Measurements from ENCODE around the gene COL8A1.
"Not testable (repeated sequence)": the region's sequence is repeated elsewhere in the genome, so short reads cannot be mapped to it uniquely, and the experiment has no call there.

COL8A1 gene

DNA sequence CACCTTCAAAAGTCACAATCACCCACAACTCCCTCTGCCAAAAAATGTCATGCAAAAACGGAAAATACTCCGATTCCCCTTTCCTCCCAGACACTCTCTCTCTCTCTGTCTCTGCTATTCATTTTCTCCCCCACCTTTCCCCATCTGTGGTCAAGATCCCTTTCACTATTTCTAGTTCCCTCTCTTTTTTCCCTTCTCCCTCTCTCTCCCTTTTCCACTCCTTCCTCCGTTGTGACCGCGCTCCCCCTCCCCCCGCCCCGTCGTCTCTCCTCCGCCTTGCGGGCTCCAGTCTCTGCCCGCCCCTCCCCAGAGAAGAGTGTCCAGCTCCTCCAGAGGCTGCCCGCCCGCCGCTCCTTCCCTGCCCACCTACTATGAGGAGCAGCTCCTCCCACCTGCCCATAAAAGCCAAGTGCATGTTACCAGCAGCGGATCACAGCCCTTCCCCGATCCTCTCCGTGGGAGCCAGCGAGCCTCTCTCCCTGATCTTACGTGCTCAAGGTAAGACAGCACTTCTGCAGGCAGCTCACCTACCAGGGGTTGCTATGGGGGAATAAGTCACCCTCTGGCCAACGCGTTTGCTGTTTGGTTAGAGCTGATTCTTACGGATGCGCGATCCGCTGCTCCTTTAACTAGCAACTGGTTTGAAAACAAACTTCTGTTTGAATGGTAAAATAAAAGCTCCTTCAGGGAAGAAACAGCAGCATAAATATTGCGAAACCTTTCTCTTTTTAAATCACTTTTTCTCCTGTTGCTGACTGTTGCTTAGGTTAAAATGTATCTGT, at the start of gene COL8A1:
Gene COL8A1, plus strand, starts transcription at position 428 of the 782 bp plus-strand sequence. CDS start 152,089 bp downstream, outside the sequence.
- peak; percentile 83 for DNase-seq
- in situ Hi-C loops (cut with HindIII; ENCODE audit: low pct_ligation_motif_present, low pct_unique_long_range_greater_than_20kb, low sequenced_read_pairs) = no loop called here

DNA sequence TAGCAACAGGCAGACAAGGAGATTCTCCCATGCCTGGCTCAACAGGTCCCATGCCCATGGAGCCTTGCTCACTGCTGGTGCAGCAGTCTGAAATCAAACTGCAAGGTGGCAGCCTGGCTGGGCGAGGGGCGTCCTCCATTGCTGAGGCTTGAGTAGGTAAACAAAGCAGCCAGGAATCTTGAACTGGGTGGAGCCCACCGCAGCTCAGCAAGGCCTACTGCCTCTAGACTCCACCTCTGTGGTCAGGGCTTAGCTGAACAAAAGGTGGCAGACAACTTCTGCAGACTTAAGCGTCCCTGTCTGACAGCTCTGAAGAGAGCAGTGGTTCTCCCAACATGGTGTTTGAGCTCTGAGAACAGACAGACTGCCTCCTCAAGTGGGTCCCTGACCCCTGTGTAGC, 49.2 kb upstream of the COL8A1 start:
- in situ Hi-C loops (cut with HindIII; ENCODE audit: low pct_ligation_motif_present, low pct_unique_long_range_greater_than_20kb, low sequenced_read_pairs); DNase-seq: not testable (repeated sequence)

GRCh38 chr3:99599894-99600293, 38.5 kb upstream of the COL8A1 start:
- in situ Hi-C loops (cut with HindIII; ENCODE audit: low pct_ligation_motif_present, low pct_unique_long_range_greater_than_20kb, low sequenced_read_pairs) = no loop called here
- no peak for DNase-seq

DNA sequence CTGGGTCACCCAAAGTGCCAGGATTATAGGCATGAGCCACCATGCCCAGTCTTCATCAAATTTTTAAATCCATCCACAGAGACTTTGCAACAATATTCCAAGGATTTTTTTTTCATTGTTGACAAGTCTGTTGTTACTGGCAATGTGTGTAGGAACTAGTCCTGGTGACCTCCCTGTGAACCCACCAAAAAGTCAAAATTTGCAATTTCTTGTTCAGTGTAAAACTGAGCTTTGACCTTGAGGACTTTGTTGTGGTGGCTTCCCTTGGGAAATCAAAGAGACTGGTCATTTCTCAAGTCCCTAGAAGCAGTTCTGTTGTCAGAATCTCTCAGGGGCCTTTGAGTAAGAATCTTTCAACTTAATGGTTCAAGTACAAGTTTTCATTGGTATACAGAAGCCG, 36.9 kb upstream of the COL8A1 start:
- in situ Hi-C loops (cut with HindIII; ENCODE audit: low pct_ligation_motif_present, low pct_unique_long_range_greater_than_20kb, low sequenced_read_pairs) = no loop called here
- no peak for DNase-seq

DNA sequence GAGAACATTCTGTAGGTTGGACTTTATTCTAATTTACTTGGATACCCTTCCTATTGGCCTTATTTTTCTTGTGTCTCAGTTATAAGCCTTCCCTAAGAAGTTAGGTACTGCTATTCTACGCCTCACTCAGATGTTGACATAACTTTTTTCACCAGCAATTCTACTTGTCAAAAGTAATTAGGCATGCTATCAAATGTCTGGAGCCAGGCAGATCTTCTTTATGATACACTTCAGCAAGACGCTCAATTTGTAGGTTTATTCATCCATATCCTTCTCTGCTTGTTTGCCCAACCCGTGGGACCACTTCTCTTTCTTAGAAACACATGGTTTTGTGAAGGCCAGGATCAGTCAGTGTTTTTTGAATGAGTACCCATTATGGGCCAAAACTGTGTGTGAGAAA, 36.2 kb upstream of the COL8A1 start:
- in situ Hi-C loops (cut with HindIII; ENCODE audit: low pct_ligation_motif_present, low pct_unique_long_range_greater_than_20kb, low sequenced_read_pairs) = no loop called here
- DNase-seq = no peak

GRCh38 chr3:99607151-99607550, 31.2 kb upstream of the COL8A1 start:
- in situ Hi-C loops (cut with HindIII; ENCODE audit: low pct_ligation_motif_present, low pct_unique_long_range_greater_than_20kb, low sequenced_read_pairs) = no loop called here
- DNase-seq = no peak

- no peak for DNase-seq
- in situ Hi-C loops (cut with HindIII; ENCODE audit: low pct_ligation_motif_present, low pct_unique_long_range_greater_than_20kb, low sequenced_read_pairs) = no loop called here
Observed at GRCh38 chr3:99614768-99615167, 23.6 kb upstream of the COL8A1 start.

DNA sequence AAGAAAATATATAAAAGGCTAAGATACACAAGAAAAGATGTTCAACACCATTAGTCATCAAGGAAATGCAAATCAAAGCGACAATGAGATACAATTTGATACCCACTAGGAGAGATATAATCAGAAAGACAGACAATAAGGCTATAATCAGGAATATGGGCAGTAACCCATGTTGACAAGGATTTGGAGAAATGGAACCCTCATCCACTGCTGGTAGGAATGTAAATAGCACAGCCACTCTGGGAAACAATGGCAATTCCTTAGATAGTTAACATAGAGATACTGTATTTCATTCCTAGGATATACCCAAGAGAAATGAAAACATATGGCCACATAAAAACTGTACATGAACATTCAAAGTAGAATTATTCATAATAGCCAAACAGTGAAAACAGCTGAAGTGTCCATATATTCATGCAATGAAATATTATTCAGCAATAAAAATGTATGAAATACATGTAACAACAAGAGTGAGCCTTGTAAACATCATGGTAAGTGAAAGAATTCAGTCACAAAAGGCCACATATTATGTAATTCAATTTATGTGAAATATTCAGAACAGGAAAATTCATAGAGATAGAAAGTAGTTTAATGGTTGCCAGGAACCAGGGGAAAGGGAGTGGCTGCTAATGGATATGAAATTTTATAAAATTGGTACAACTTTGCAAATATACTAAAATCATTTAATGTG, 18.2 kb upstream of the COL8A1 start:
- DNase-seq = no peak
- in situ Hi-C loops (cut with HindIII; ENCODE audit: low pct_ligation_motif_present, low pct_unique_long_range_greater_than_20kb, low sequenced_read_pairs) = no loop called here

DNA sequence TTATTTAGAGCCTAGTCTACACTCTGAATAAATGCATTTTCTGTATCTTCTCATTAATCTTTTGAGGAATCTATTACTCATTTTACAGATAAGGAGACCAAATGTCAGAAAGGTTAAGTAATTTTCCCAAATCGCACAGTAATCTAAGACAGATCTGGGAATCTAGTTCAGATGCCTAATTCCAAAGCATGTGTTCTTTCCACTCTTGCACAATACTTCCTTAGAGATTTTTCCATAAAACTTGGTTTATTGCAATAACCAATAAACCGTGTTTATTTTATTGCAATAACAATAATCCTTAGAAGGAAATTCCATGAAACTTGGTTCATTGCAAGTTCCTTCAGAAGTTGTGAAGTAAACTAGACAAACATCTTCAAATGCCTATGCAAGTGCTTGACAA, 17.4 kb upstream of the COL8A1 start:
- in situ Hi-C loops (cut with HindIII; ENCODE audit: low pct_ligation_motif_present, low pct_unique_long_range_greater_than_20kb, low sequenced_read_pairs) = no loop called here
- DNase-seq = no peak

DNA sequence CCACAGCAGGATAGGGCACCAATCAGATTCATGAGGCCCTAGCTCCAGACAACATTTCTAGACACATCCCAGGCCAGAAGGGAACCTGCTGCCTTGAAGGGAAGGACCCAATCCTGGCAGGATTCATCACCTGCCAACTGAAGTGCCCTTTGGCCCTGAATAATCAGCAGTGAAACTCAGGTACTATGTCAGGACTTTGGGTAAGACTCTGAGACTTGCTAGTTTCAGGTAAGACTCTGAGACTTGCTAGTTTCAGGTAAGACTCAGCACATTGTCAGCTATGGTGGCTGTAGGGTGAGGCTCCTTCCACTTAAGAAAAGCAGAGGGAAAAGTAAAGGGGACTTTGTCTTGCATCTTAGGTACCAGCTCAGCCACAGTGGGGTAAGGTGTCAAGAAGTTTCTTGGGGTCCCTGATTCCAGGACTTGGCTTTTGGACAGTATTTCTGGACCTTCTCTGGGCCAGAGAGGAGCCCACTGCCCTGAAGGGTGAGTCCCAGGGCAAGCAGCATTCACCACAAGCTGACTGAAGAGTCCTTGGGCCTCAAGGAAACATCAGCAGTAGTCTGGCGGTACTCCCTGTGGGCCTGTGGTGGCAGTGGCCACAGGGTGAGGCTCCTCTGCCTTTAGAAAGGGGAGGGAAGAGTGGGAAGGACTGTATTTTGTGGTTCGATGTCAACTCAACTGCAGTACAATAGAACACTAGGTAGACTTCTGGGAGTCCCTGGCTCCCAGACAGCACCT, 13.7 kb upstream of the COL8A1 start:
- in situ Hi-C loops (cut with HindIII; ENCODE audit: low pct_ligation_motif_present, low pct_unique_long_range_greater_than_20kb, low sequenced_read_pairs) = no loop called here
- no peak for DNase-seq

- in situ Hi-C loops (cut with HindIII; ENCODE audit: low pct_ligation_motif_present, low pct_unique_long_range_greater_than_20kb, low sequenced_read_pairs) = no loop called here
- no peak for DNase-seq
Observed at GRCh38 chr3:99625237-99625622, 13.2 kb upstream of the COL8A1 start.

GRCh38 chr3:99625643-99626416, 12.6 kb upstream of the COL8A1 start:
- in situ Hi-C loops (cut with HindIII; ENCODE audit: low pct_ligation_motif_present, low pct_unique_long_range_greater_than_20kb, low sequenced_read_pairs) = no loop called here
- no peak for DNase-seq

DNA sequence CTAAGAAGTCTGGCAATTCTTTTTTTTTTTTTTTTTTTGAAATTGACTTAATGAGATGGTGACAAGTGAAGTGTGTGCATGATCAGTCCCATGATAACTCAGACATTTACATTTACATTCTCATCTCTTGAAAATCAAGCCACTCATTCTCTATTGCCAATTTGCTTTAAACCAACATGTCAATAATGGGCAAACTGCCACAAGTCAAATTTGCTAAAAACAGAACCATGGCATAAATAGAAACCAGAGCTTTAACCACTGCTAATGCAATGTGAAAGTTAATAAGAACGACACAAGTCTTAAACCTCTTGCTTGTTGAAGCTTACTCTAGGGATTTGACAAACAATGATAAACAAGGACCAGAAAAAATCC, 12.0 kb upstream of the COL8A1 start:
- DNase-seq = no peak
- in situ Hi-C loops (cut with HindIII; ENCODE audit: low pct_ligation_motif_present, low pct_unique_long_range_greater_than_20kb, low sequenced_read_pairs) = no loop called here

- in situ Hi-C loops (cut with HindIII; ENCODE audit: low pct_ligation_motif_present, low pct_unique_long_range_greater_than_20kb, low sequenced_read_pairs) = no loop called here
- DNase-seq = peak; percentile 30
Observed at GRCh38 chr3:99627062-99627826, 11.2 kb upstream of the COL8A1 start.

GRCh38 chr3:99630815-99631214, 7.6 kb upstream of the COL8A1 start:
- in situ Hi-C loops (cut with HindIII; ENCODE audit: low pct_ligation_motif_present, low pct_unique_long_range_greater_than_20kb, low sequenced_read_pairs) = no loop called here
- no peak for DNase-seq

DNA sequence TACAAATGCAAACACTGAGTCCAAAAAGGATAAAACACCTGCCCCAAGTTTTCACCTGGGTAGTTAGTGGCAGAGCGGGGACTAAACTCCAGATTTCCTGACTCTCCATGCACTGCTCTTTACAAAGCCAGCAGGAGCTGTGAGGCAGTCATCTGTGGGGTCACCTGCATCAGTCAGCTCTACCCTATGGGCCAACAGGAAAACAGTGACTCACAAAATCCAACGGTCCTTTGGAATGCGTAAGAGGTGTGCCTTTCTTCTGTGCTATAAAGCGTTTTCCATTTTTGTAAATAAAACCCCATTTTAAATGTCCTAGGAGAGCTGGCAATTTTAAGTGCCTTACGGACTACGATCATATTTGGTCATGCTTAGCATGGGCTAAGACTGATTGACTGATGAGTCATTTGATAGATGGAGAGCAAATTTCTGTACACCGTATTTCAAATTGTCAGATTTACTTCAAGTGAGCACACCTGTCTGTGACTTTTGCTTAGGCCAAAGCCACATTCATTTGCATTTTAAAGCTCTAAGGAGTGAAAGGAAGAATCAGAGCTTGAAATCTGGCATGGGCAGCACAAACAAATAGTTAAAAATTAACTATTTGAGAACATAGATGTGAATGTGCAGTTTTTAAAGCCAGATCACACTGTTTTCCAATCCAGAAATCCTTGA, 4.4 kb upstream of the COL8A1 start:
- peak; percentile 62 for DNase-seq

GRCh38 chr3:99634881-99635280, 3.5 kb upstream of the COL8A1 start:
- in situ Hi-C loops (cut with HindIII; ENCODE audit: low pct_ligation_motif_present, low pct_unique_long_range_greater_than_20kb, low sequenced_read_pairs) = no loop called here
- DNase-seq = no peak

More for the DNA sequence above, 4.4 kb upstream of the COL8A1 start:
- in situ Hi-C loops (cut with HindIII; ENCODE audit: low pct_ligation_motif_present, low pct_unique_long_range_greater_than_20kb, low sequenced_read_pairs) = no loop called here

GRCh38 chr3:99635348-99635747, 3.0 kb upstream of the COL8A1 start:
- DNase-seq = no peak

More at GRCh38 chr3:99635348-99635747, 3.0 kb upstream of the COL8A1 start:
- in situ Hi-C loops (cut with HindIII; ENCODE audit: low pct_ligation_motif_present, low pct_unique_long_range_greater_than_20kb, low sequenced_read_pairs) = no loop called here

Data from ACHN (cell line).